K562 (cell line): ENCODE results near the gene RNGTT. TPM values are rescaled to one million over a fixed set of nuclear protein-coding genes. Genes with fewer than 3 reads are reported as not detected.

Source experiments
- ATAC-seq: fragments of 200-7000 bp; cut with Tn5 transposase; 3 replicates; pipeline ENCODE4 v1.9.1; 2020; ENCODE audit warnings: moderate library complexity
- BruUV-seq: library from RNA; stranded (reverse); fragments of 400-500 nt; replicated peaks from 2 replicates; lab custom pipeline; 2021; lab: Mats Ljungman, UMichigan
- CTCF ChIA-PET: fragments of 300-600 bp; formaldehyde crosslinking; extraction: SDS; loops from one replicate; lab custom pipeline; 2021; ENCODE audit warnings: low intra/inter-chr PET ratio; lab: Yijun Ruan, JAX
- POLR2A ChIA-PET: fragments of 300-600, 350-650 bp; sonication (Branson Sonifier 250); formaldehyde crosslinking; extraction: SDS; loops from one replicate; lab custom pipeline; 2021; ENCODE audit warnings: antibody characterized with exemption, inconsistent platforms; lab: Yijun Ruan, JAX
- DNase-seq, 4 experiments: peaks; one replicate each; pipeline versions ENCODE4 v3.0.0 to v3.0.0-alpha.2; 2011 to 2018; ENCODE audit warnings: low spot score in 3 of 4, mixed read lengths in 3 of 4; ENCODE audit errors: extremely low read depth in 1 of 4
- FAIRE-seq: peaks from 2 replicates; lab custom pipeline; 2011; peaks lifted over from hg19 to GRCh38; lab: Jason Lieb, UNC
- H2AFZ ChIP-seq: 2 replicates; pipeline ENCODE4 v1.6.0; 2011; ENCODE audit warnings: low read depth, low read length, control low read depth, inconsistent platforms
- H3K27ac ChIP-seq: fragments of 200-600 bp; 3 replicates; pipeline ENCODE4 v1.8.0; 2011; ENCODE audit warnings: low read depth, mild to moderate bottlenecking, control low read depth, inconsistent platforms, low read length, moderate library complexity, mixed read lengths; ENCODE audit errors: extremely low read depth
- H3K27me3 ChIP-seq, 2 experiments: fragments of 300-600 bp in 1 of 2; 2 replicates in 1 of 2; 3 replicates in 1 of 2; pipeline versions ENCODE4 v1.6.0 to v1.8.0; 2011; ENCODE audit warnings: inconsistent platforms in 2 of 2, low read length in 2 of 2, mild to moderate bottlenecking in 1 of 2, mixed read lengths in 1 of 2, moderate library complexity in 1 of 2; ENCODE audit not compliant: control insufficient read depth in 2 of 2, insufficient read depth in 2 of 2
- H3K36me3 ChIP-seq: fragments of 300-600 bp; 3 replicates; pipeline ENCODE4 v1.8.0; 2011; ENCODE audit warnings: mild to moderate bottlenecking, low read length, inconsistent platforms; ENCODE audit not compliant: control insufficient read depth, insufficient read depth
- H3K4me1 ChIP-seq, 2 experiments: fragments of 200-600 bp in 1 of 2; replicated peaks in 1 of 2; 2 replicates in 1 of 2; 3 replicates in 1 of 2; pipeline versions ENCODE4 v1.5.1 to v1.8.0; 2011; ENCODE audit warnings: inconsistent platforms in 2 of 2, low read length in 2 of 2, mild to moderate bottlenecking in 1 of 2, mixed read lengths in 1 of 2, moderate library complexity in 1 of 2; ENCODE audit not compliant: control insufficient read depth in 2 of 2, insufficient read depth in 2 of 2
- H3K4me2 ChIP-seq: 2 replicates; pipeline ENCODE4 v1.6.1; 2011; ENCODE audit warnings: low read length, control low read depth, inconsistent platforms, mixed read lengths; ENCODE audit not compliant: insufficient read depth
- H3K4me3 ChIP-seq: fragments of 200-600 bp; sonication (generic), shearing (Covaris generic); 2 replicates; pipeline ENCODE4 v1.5.1; 2016; ENCODE audit warnings: control low read depth, inconsistent platforms
- H3K79me2 ChIP-seq: fragments of 200-600 bp; 3 replicates; pipeline ENCODE4 v1.8.0; 2011; ENCODE audit warnings: low read length, inconsistent platforms; ENCODE audit not compliant: control insufficient read depth, insufficient read depth
- H3K9ac ChIP-seq, 2 experiments: 2 replicates each; pipeline versions ENCODE4 v1.6.0 to v1.6.1; 2011; ENCODE audit warnings: low read depth in 2 of 2, low read length in 2 of 2, control low read depth in 1 of 2, inconsistent platforms in 1 of 2, mild to moderate bottlenecking in 1 of 2, mixed read lengths in 1 of 2; ENCODE audit not compliant: insufficient read depth in 1 of 2
- H3K9me1 ChIP-seq: one replicate; pipeline ENCODE4 v1.6.0; 2011; ENCODE audit warnings: inconsistent platforms, mild to moderate bottlenecking, low read length, moderate library complexity; ENCODE audit not compliant: control insufficient read depth, insufficient read depth
- H3K9me3 ChIP-seq: replicated peaks from 2 replicates; pipeline ENCODE4 v1.5.1; 2011; ENCODE audit warnings: low read depth, low read length, inconsistent platforms; ENCODE audit not compliant: control insufficient read depth, insufficient read depth
- H4K20me1 ChIP-seq: replicated peaks from 2 replicates; pipeline ENCODE4 v1.6.1; 2011; ENCODE audit warnings: low read length, inconsistent platforms, mixed read lengths; ENCODE audit not compliant: control insufficient read depth, insufficient read depth
- C11orf30 ChIP-seq: fragments of 450-650 bp; IDR thresholded peaks from 2 replicates; pipeline ENCODE4 v1.6.1; 2016; ENCODE audit warnings: low read depth, mild to moderate bottlenecking
- CHCHD3 ChIP-seq: fragments of 250-450 bp; sonication (Bioruptor Pico); IDR thresholded peaks from 2 replicates; pipeline ENCODE4 v2.1.2; 2022; ENCODE audit warnings: mild to moderate bottlenecking
- CREB1 ChIP-seq, 2 experiments: sonication (generic) in 1 of 2; formaldehyde crosslinking in 1 of 2; IDR thresholded peaks; 2 replicates each; pipeline versions ENCODE4 v1.6.1 to v1.8.0; 2012 to 2022; ENCODE audit warnings: inconsistent platforms in 1 of 2, mild to moderate bottlenecking in 1 of 2, missing genetic modification reagents in 1 of 2, moderate library complexity in 1 of 2
- MAFF ChIP-seq: IDR thresholded peaks from 2 replicates; pipeline ENCODE4 v1.6.1; 2012; ENCODE audit warnings: low read length, improper control_type of control experiment
- MAFG ChIP-seq: fragments of 450-650 bp; conservative IDR thresholded peaks from 2 replicates; pipeline ENCODE4 v1.6.1; 2016; ENCODE audit warnings: missing genetic modification characterization, missing compliant biosample characterization
- MAFK ChIP-seq: IDR thresholded peaks from 2 replicates; pipeline ENCODE4 v1.6.1; 2011; ENCODE audit warnings: low read length, improper control_type of control experiment
- RBM17 ChIP-seq: fragments of 200-400 bp; formaldehyde crosslinking; IDR thresholded peaks from 2 replicates; pipeline ENCODE4 v1.6.1; 2017; ENCODE audit warnings: low read depth, mild to moderate bottlenecking, low read length, borderline replicate concordance
- RFX5 ChIP-seq: IDR thresholded peaks from 2 replicates; pipeline ENCODE4 v1.6.1; 2011; ENCODE audit warnings: low read depth, mild to moderate bottlenecking, improper control_type of control experiment, low read length
- RHOXF2B ChIP-seq: fragments of 250-450 bp; sonication (Bioruptor Pico); conservative IDR thresholded peaks from 2 replicates; pipeline ENCODE4 v1.5.1; 2021
- SAP30 ChIP-seq: fragments of 200-600 bp; sonication (generic); IDR thresholded peaks from 2 replicates; pipeline ENCODE4 v1.6.1; 2012; ENCODE audit warnings: borderline replicate concordance, low read depth, mild to moderate bottlenecking, moderate library complexity, low read length, control low read depth, inconsistent platforms; ENCODE audit not compliant: insufficient read depth, poor library complexity, severe bottlenecking
- SMAD2 ChIP-seq: fragments of 150-350 bp; IDR thresholded peaks from 2 replicates; pipeline ENCODE4 v1.6.1; 2014; ENCODE audit warnings: low read depth, mild to moderate bottlenecking, low read length
- SUPT5H ChIP-seq: fragments of 450-650 bp; IDR thresholded peaks from 2 replicates; pipeline ENCODE4 v1.6.1; 2016
- TCF7L2 ChIP-seq: fragments of 150-350 bp; IDR thresholded peaks from 2 replicates; pipeline ENCODE4 v1.6.1; 2016; ENCODE audit warnings: low read depth, mild to moderate bottlenecking, low read length, moderate library complexity
- ZNF316 ChIP-seq: fragments of 450-650 bp; IDR thresholded peaks from 2 replicates; pipeline ENCODE4 v1.6.1; 2016
- ZSCAN29 ChIP-seq: fragments of 450-650 bp; IDR thresholded peaks from 2 replicates; pipeline ENCODE4 v1.6.1; 2017
- WGBS: fragments of 100-300 bp; shearing (Covaris generic); methylation state at CpG from one replicate; pipeline ENCODE4 v1.1.6; 2016; ENCODE audit warnings: low coverage, mixed read lengths; ENCODE audit not compliant: insufficient coverage; ENCODE audit errors: missing lambda C conversion rate; 5-methylcytosine and 5-hydroxymethylcytosine counted together
- in situ Hi-C: fragments of 300-500 bp; cut with MboI; formaldehyde crosslinking; loops from 4 replicates; pipeline ENCODE4 v1.15.0; 2018; ENCODE audit warnings: inconsistent platforms, mixed read lengths
- intact Hi-C: fragments of 100-400 bp; cut with micrococcal nuclease; formaldehyde crosslinking; loops from 2 replicates; pipeline ENCODE4 v1.14.2; 2022
- polyA plus RNA-seq, 8 experiments: library from polyadenylated mRNA; depleted of rRNA in 4 of 8; stranded (reverse) in 5 of 8; unstranded in 3 of 8; fragments of >200 nt; fragmentation: Nextera tagmentation in 2 of 8; fragmentation: Illumina TruSeq in 1 of 8; extraction: Ambion mirVana in 2 of 8; extraction: Trizol in 1 of 8; gene quantifications; 2 replicates each; pipeline versions ENCODE4 v1.2.1 to v1.2.3, GENCODE V29; 2011 to 2014; ENCODE audit warnings: inconsistent platforms in 1 of 8, missing spikeins in 1 of 8
- total RNA-seq, 7 experiments: library from RNA; depleted of rRNA in 6 of 7; stranded (reverse); fragments of >200 nt in 6 of 7; fragmentation: Illumina TruSeq in 2 of 7; extraction: Trizol in 2 of 7; gene quantifications; 2 replicates each; pipeline versions ENCODE4 v1.2.1 to v1.2.3, GENCODE V29; 2011 to 2021; ENCODE audit warnings: low replicate concordance in 1 of 7
- TF ChIP-seq, protein P1 (sequence below), 2 experiments: fragments of 450-650 bp in 1 of 2; IDR thresholded peaks; 2 replicates each; pipeline ENCODE4 v1.6.1; 2011 to 2017; ENCODE audit warnings: low read depth in 2 of 2, antibody characterized with exemption in 1 of 2, borderline replicate concordance in 1 of 2, low read length in 1 of 2, mild to moderate bottlenecking in 1 of 2, mixed read lengths in 1 of 2; ENCODE audit not compliant: control insufficient read depth in 1 of 2

Gene RNGTT
- total and polyA plus RNA-seq, 9 of the 15 experiments (the other 6 are each of a cell fraction or from before 2014, with no cell fraction given) = 6.1 to 31.7 (median 19.5) TPM

DNA sequence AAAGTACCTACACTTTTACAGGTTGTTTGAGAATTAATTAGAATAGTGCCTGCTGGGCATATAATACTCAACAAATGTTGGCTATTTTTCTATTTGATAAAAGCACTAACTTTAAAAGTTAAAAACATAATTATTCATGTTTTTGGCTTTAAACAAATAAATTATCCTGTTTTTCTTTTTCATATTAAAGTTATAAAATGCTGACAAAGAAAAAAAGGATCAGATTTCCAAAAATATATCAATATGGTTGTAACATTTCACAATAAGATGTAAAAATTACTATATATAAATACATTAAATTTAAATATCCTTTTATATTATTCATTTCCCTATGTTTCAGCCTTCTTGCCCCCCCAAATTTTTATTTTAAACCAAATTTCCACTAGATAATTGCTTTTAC lies 312.0 kb downstream of the RNGTT start:
- in situ Hi-C loops = no loop called here
- no peak overlapping the region for H3K4me3 ChIP-seq
- H3K27me3 ChIP-seq = no peaks in the 10 kb centered on the region
- no peak for ATAC-seq
- no peak overlapping the region for H3K4me2 ChIP-seq
- no peak overlapping the region for H3K9ac ChIP-seq
- no peaks in the 10 kb centered on the region for H4K20me1 ChIP-seq
- H2AFZ ChIP-seq = no peak overlapping the region
- H3K4me1 ChIP-seq = no peaks in the 10 kb centered on the region
- H3K9me1 ChIP-seq = no peaks in the 10 kb centered on the region
- TF ChIP-seq SMAD2 = no peak
- TF ChIP-seq MAFF = peak; percentile 18; the same call in 1 of the 2 replicates
- TF ChIP-seq RHOXF2B = no peak
- TF ChIP-seq C11orf30 = peak; percentile 72
- TF ChIP-seq MAFK = peak; percentile 55; the same call in 1 of the 2 replicates
- TF ChIP-seq MAFG = peak; percentile 27; the same call in 1 of the 2 replicates
- TF ChIP-seq ZNF316 = peak; percentile 87
- TF ChIP-seq, all 486 proteins: peak for 5
- POLR2A ChIA-PET = no interaction called here
- FAIRE-seq (no peak), DNase-seq (no peak)
- Histone ChIP-seq H3K27ac (no peak overlapping the region), H3K9me3 (no peaks in the 10 kb centered on the region), H3K79me2 (no peaks in the 10 kb centered on the region), H3K36me3 (no peaks in the 10 kb centered on the region)
- no TSS peak for BruUV-seq
- CTCF ChIA-PET = no interaction called here
- intact Hi-C loops = no loop called here

DNA sequence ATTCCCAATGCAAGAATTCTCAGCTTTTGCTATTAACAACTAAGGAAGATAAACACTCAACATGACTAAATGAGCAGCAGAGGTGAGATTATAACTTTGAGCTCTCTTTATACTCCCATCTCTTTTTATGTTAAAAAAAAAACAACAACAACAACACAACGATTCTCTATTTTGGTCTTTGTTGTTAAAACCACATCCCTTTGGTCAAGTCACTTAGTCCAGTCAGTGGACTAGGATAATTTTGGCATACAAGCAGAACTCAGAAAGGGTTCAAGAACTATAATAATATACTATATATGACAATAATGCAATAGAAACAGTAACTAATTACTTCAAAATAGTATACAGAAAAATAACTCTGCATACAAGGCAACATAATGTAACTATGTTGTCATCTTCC lies 312.4 kb downstream of the RNGTT start:
- WGBS = 13% methylated on average over 1 of the region's 1 CpG
- in situ Hi-C loops (no loop called here), intact Hi-C loops (no loop called here)
- FAIRE-seq (no peak), ATAC-seq (no peak), DNase-seq (no peak)
- Histone ChIP-seq H3K27ac (no peak overlapping the region), H3K4me2 (no peak overlapping the region), H3K79me2 (no peaks in the 10 kb centered on the region), H4K20me1 (no peaks in the 10 kb centered on the region), H3K9ac (no peak overlapping the region), H3K4me3 (no peak overlapping the region), H3K4me1 (no peaks in the 10 kb centered on the region), H3K9me1 (no peaks in the 10 kb centered on the region), H3K9me3 (no peaks in the 10 kb centered on the region), H3K27me3 (no peaks in the 10 kb centered on the region), H2AFZ (no peak overlapping the region), H3K36me3 (no peaks in the 10 kb centered on the region)
- CTCF ChIA-PET = no interaction called here
- POLR2A ChIA-PET = no interaction called here
- no peak for TF ChIP-seq ZSCAN29
- no peak for TF ChIP-seq TCF7L2
- TF ChIP-seq SAP30 = no peak
- TF ChIP-seq, protein P1, sequence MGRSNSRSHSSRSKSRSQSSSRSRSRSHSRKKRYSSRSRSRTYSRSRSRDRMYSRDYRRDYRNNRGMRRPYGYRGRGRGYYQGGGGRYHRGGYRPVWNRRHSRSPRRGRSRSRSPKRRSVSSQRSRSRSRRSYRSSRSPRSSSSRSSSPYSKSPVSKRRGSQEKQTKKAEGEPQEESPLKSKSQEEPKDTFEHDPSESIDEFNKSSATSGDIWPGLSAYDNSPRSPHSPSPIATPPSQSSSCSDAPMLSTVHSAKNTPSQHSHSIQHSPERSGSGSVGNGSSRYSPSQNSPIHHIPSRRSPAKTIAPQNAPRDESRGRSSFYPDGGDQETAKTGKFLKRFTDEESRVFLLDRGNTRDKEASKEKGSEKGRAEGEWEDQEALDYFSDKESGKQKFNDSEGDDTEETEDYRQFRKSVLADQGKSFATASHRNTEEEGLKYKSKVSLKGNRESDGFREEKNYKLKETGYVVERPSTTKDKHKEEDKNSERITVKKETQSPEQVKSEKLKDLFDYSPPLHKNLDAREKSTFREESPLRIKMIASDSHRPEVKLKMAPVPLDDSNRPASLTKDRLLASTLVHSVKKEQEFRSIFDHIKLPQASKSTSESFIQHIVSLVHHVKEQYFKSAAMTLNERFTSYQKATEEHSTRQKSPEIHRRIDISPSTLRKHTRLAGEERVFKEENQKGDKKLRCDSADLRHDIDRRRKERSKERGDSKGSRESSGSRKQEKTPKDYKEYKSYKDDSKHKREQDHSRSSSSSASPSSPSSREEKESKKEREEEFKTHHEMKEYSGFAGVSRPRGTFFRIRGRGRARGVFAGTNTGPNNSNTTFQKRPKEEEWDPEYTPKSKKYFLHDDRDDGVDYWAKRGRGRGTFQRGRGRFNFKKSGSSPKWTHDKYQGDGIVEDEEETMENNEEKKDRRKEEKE (IDR thresholded peaks at IDR 0.05; ENCODE audit: borderline replicate concordance in 1 of 2, control insufficient read depth in 1 of 2, low read depth in 2 of 2, low read length in 1 of 2) = no peak
- TF ChIP-seq SUPT5H = no peak
- no peak for TF ChIP-seq RBM17
- no peak for TF ChIP-seq RFX5
- no peak for TF ChIP-seq CREB1 (IDR thresholded peaks at IDR 0.05)
- no peak for TF ChIP-seq CREB1 (CRISPR knock-in tag; IDR thresholded peaks at IDR 0.05)
- TF ChIP-seq CHCHD3 (CRISPR knock-in tag) = no peak
- no TSS peak for BruUV-seq
